ENCODE data around the gene VPS11.

VPS11 gene

DNA sequence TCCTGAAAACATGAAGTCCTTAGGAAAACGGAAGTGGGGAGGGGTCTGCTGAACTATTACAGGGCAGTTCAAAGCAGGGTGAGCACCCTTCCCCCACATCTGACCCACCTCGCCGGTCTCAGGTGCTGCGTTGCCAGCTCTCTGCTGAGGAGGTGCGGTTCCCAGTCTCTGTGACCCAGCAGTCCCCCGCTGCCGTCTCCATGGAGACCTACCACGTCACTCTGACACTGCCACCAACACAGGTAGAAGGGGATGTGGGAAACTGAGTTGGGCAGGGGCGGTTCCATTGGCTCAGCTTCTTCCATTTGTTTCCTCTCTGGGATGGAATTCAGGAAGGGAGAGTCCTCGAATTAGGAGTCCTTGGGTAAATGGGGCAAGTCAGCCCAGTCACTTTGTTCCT, 42.8 kb downstream of the VPS11 start:
- no peak overlapping the region for H3K4me3 Mint-ChIP-seq
- H3K27me3 Mint-ChIP-seq (ENCODE audit: low read depth, poor library complexity), result peaks cover 16% of the 10 kb centered on the region
- peaks cover 40% of the 10 kb centered on the region for H3K4me1 Mint-ChIP-seq
- TF ChIP-seq, protein P1, sequence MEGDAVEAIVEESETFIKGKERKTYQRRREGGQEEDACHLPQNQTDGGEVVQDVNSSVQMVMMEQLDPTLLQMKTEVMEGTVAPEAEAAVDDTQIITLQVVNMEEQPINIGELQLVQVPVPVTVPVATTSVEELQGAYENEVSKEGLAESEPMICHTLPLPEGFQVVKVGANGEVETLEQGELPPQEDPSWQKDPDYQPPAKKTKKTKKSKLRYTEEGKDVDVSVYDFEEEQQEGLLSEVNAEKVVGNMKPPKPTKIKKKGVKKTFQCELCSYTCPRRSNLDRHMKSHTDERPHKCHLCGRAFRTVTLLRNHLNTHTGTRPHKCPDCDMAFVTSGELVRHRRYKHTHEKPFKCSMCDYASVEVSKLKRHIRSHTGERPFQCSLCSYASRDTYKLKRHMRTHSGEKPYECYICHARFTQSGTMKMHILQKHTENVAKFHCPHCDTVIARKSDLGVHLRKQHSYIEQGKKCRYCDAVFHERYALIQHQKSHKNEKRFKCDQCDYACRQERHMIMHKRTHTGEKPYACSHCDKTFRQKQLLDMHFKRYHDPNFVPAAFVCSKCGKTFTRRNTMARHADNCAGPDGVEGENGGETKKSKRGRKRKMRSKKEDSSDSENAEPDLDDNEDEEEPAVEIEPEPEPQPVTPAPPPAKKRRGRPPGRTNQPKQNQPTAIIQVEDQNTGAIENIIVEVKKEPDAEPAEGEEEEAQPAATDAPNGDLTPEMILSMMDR (IDR thresholded peaks at IDR 0.05), result no peak
- H3K36me3 Mint-ChIP-seq (ENCODE audit: low read depth), result peaks cover 13% of the 10 kb centered on the region
- DNase-seq, result no peak
- no peak overlapping the region for H3K27ac Mint-ChIP-seq
- no peaks in the 10 kb centered on the region for H3K9me3 Mint-ChIP-seq

DNA sequence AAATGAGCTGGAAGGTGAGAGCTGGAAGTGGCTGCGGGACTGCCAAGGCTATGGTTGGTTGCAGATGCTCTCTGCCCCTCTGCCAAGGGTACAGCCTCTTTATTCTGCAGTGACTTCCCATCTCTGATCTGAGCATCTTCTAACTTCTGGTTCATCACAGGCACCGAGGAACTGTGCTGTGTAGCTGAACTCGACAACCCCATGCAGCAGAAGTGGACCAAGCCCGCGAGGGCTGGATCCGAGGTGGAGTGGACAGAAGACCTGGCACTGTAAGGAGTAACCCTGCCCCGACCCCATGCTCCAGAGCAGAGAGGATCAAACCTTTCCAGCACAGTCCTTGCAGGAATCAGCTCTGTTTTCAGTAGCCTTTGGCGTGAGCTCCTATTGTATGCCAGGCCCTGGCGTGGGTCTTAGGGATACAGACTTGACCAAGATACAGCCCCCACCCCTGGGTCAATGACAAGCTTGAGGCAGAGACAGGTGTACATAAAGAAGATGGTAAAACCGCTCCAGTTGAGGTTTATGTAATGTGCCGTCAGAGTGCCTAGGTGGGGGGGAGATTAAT, 43.8 kb downstream of the VPS11 start:
- Mint-ChIP-seq H3K9me3 (no peaks in the 10 kb centered on the region), H3K27me3 (ENCODE audit: low read depth, poor library complexity) (peaks cover 16% of the 10 kb centered on the region), H3K4me1 (peaks cover 35% of the 10 kb centered on the region), H3K36me3 (ENCODE audit: low read depth) (peaks cover 14% of the 10 kb centered on the region), H3K27ac (no peak overlapping the region), H3K4me3 (no peak overlapping the region)
- TF ChIP-seq, protein P1 (IDR thresholded peaks at IDR 0.05), result no peak
- DNase-seq, result no peak

DNA sequence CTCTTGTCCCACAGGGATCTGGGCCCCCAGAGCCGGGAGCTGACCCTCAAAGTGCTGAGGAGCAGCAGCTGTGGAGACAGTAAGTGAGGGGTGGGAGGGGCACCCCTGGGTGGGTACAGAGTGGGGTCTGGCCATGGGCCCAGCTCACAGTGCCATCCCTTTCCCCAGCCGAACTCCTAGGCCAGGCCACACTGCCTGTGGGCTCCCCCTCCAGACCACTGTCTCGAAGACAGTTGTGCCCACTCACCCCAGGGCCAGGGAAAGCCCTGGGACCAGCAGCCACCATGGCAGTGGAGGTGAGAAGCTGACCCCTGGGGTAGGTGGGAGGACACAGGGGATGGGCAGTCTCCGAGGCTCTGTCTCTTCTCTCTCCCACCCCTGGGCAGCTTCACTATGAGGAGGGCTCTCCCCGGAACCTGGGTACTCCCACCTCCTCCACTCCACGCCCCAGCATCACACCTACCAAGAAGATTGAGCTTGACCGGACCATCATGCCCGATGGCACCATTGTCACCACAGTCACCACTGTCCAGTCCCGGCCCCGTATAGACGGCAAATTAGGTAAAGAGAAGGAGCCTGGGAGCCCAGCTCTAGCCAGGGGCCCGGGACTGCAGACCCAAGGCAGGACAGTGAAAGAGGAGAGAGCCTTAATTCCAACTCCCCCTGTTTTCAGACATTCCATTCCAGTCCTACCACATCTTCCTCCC, 44.8 kb downstream of the VPS11 start:
- Mint-ChIP-seq H3K4me1 (peaks cover 28% of the 10 kb centered on the region), H3K36me3 (ENCODE audit: low read depth) (peaks cover 19% of the 10 kb centered on the region), H3K27ac (no peak overlapping the region), H3K4me3 (no peak overlapping the region), H3K9me3 (no peaks in the 10 kb centered on the region), H3K27me3 (ENCODE audit: low read depth, poor library complexity) (peaks cover 16% of the 10 kb centered on the region)
- no peak for DNase-seq
- TF ChIP-seq, protein P1 (IDR thresholded peaks at IDR 0.05), result no peak

DNA sequence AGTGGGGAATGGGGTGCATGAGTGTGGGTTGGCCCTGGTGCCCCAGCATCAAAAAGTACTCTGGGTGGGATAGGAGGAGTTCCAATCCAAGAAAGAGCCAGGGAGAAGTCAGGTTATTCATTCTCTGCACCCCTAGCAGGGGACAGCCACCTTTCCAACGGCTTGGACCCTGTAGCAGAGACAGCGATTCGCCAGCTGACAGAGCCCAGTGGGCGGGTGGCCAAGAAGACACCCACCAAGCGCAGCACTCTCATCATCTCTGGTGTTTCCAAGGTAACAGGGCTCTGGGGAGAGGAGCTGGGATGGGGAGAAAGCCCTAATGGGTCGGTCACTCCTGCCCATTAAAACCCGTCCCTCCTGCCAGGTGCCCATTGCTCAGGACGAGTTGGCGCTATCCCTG, 46.1 kb downstream of the VPS11 start:
- Mint-ChIP-seq H3K27ac (no peak overlapping the region), H3K4me3 (no peak overlapping the region), H3K4me1 (peaks cover 22% of the 10 kb centered on the region), H3K36me3 (ENCODE audit: low read depth) (peaks cover 19% of the 10 kb centered on the region), H3K27me3 (ENCODE audit: low read depth, poor library complexity) (peaks cover 10% of the 10 kb centered on the region), H3K9me3 (no peaks in the 10 kb centered on the region)
- DNase-seq, result no peak
- TF ChIP-seq, protein P1 (IDR thresholded peaks at IDR 0.05), result no peak

DNA sequence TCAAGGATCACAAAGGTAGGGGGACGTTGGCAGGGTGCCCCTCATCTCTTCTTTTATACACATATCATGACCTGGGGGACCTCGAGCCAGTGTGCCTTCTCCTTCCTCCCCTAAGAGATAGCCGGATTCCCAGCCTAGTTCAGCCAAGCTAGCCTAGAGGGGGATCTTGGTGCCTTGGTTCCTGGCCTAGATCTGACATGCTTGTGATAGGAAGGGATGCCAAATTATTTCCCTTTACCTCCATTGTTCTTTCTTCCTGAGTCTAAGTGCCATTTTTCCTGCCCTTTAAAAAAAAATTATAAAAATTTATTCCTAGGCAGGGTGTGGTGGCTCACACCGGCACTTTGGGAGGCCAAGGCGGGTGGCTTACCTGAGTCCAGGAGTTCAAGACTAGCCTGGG, 46.7 kb downstream of the VPS11 start:
- peaks cover 19% of the 10 kb centered on the region for H3K36me3 Mint-ChIP-seq (ENCODE audit: low read depth)
- no peak for DNase-seq
- no peak overlapping the region for H3K4me3 Mint-ChIP-seq
- H3K9me3 Mint-ChIP-seq, result no peaks in the 10 kb centered on the region
- H3K4me1 Mint-ChIP-seq, result peaks cover 16% of the 10 kb centered on the region
- H3K27me3 Mint-ChIP-seq (ENCODE audit: low read depth, poor library complexity), result peaks cover 3% of the 10 kb centered on the region
- no peak overlapping the region for H3K27ac Mint-ChIP-seq
- TF ChIP-seq, protein P1 (IDR thresholded peaks at IDR 0.05), result no peak
